ENCODE data around the gene MYOM1.

- TF ChIP-seq YY1 (IDR thresholded peaks at IDR 0.05; ENCODE audit: insufficient read depth, insufficient read length): no peak
- no peak for TF ChIP-seq ZNF274 (IDR thresholded peaks at IDR 0.05; ENCODE audit: low read depth, low read length)
- no peak for TF ChIP-seq SUZ12 (IDR thresholded peaks at IDR 0.05; ENCODE audit: extremely low read depth, insufficient read depth, insufficient read length)
Observed at GRCh38 chr18:3055816-3056215, 164.0 kb downstream of the MYOM1 start.
